Uterus (tissue), 2 donors: Measurements from ENCODE around the gene LSR.

Experiments
- POLR2A ChIP-seq, 2 donors: fragments of 450-650 bp; IDR thresholded peaks; one replicate each; pipeline ENCODE4 v1.6.1; 2016; ENCODE audit warnings: antibody characterized with exemption in 2 of 2, mild to moderate bottlenecking in 1 of 2, moderate library complexity in 1 of 2
- TF ChIP-seq, protein P1 (sequence below), 4 experiments: fragments of 200-600 bp in 2 of 4; fragments of 450-650 bp in 2 of 4; sonication (generic) in 2 of 4; IDR thresholded peaks; one replicate each; pipeline ENCODE4 v1.5.1; 2016 to 2019; ENCODE audit warnings: antibody characterized with exemption in 4 of 4, mild to moderate bottlenecking in 2 of 4, moderate library complexity in 1 of 4

DNA sequence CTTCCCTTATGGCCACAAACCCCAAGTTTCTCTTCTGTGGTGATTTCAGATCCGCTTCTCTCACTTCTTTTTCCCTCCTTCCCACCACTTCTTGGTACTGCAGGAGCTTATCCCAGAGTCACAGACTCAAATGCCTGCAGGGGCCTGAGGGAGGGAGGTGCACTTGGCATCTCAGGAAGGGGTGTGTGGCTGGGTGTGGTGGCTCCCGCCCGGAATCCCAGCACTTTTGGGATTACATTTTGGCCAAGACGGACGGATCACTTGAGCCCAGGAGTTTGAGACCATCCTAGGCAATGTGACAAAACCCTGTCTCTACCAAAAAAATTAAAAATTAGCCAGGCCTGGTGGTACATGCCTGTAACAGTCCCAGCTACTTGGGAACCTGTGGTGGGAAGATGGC, 25.5 kb downstream of the LSR start:
- TF ChIP-seq POLR2A (IDR thresholded peaks at IDR 0.05), result no peak
- TF ChIP-seq, protein P1, sequence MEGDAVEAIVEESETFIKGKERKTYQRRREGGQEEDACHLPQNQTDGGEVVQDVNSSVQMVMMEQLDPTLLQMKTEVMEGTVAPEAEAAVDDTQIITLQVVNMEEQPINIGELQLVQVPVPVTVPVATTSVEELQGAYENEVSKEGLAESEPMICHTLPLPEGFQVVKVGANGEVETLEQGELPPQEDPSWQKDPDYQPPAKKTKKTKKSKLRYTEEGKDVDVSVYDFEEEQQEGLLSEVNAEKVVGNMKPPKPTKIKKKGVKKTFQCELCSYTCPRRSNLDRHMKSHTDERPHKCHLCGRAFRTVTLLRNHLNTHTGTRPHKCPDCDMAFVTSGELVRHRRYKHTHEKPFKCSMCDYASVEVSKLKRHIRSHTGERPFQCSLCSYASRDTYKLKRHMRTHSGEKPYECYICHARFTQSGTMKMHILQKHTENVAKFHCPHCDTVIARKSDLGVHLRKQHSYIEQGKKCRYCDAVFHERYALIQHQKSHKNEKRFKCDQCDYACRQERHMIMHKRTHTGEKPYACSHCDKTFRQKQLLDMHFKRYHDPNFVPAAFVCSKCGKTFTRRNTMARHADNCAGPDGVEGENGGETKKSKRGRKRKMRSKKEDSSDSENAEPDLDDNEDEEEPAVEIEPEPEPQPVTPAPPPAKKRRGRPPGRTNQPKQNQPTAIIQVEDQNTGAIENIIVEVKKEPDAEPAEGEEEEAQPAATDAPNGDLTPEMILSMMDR (IDR thresholded peaks at IDR 0.05), result no peak
